Lung microvascular endothelial cell (primary cell): Measurements from ENCODE around the gene ARFGAP2. TPM values are rescaled to one million over a fixed set of nuclear protein-coding genes. Genes with fewer than 3 reads are reported as not detected.

Experiments used
- total RNA-seq: library from RNA; depleted of rRNA; stranded (reverse); fragments of >200 nt; gene quantifications from 2 replicates; pipeline ENCODE4 v1.2.1, GENCODE V29; 2014

The ARFGAP2 gene
- total RNA-seq, 1 donor from 2014 or later = 69.8 TPM

Other genes with a start within 250 kb of the ARFGAP2 start
- 9.1 and 11.3 TPM in 2 replicates for gene CSTPP1, start 240.1 kb downstream of the ARFGAP2 start, total RNA-seq
- 12.9 and 17.9 TPM in 2 replicates for gene PACSIN3, start 9.6 kb upstream of the ARFGAP2 start, total RNA-seq
- 23.2 and 53.8 TPM in 2 replicates for gene DDB2, start 38.1 kb upstream of the ARFGAP2 start, total RNA-seq
- gene ACP2, start 71.9 kb upstream of the ARFGAP2 start, total RNA-seq = 25.3 and 35.7 TPM in 2 replicates
- 22.7 and 29.8 TPM in 2 replicates for gene NR1H3, start 81.1 kb upstream of the ARFGAP2 start, total RNA-seq
- 16.3 and 21.0 TPM in 2 replicates for gene MADD, start 93.3 kb upstream of the ARFGAP2 start, total RNA-seq
- not detected in 2 replicates for gene MYBPC3, start 175.8 kb upstream of the ARFGAP2 start, total RNA-seq
- not detected in 2 replicates for gene SPI1, start 201.7 kb upstream of the ARFGAP2 start, total RNA-seq
- 33.3 and 51.0 TPM in 2 replicates for gene SLC39A13, start 231.7 kb upstream of the ARFGAP2 start, total RNA-seq
- 126 and 135 TPM in 2 replicates for gene PSMC3, start 249.6 kb upstream of the ARFGAP2 start, total RNA-seq